ENCODE results near the gene TMSB4X. TPM values are rescaled to one million over a fixed set of nuclear protein-coding genes. Genes with fewer than 3 reads are reported as not detected.

Gene TMSB4X
- total RNA-seq, 1 donor from 2014 or later, result 4,388 TPM

- no peak for TF ChIP-seq EZH2 (IDR thresholded peaks at IDR 0.05; ENCODE audit: insufficient read depth, low read length)
- TF ChIP-seq, protein P1, sequence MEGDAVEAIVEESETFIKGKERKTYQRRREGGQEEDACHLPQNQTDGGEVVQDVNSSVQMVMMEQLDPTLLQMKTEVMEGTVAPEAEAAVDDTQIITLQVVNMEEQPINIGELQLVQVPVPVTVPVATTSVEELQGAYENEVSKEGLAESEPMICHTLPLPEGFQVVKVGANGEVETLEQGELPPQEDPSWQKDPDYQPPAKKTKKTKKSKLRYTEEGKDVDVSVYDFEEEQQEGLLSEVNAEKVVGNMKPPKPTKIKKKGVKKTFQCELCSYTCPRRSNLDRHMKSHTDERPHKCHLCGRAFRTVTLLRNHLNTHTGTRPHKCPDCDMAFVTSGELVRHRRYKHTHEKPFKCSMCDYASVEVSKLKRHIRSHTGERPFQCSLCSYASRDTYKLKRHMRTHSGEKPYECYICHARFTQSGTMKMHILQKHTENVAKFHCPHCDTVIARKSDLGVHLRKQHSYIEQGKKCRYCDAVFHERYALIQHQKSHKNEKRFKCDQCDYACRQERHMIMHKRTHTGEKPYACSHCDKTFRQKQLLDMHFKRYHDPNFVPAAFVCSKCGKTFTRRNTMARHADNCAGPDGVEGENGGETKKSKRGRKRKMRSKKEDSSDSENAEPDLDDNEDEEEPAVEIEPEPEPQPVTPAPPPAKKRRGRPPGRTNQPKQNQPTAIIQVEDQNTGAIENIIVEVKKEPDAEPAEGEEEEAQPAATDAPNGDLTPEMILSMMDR (IDR thresholded peaks at IDR 0.05; ENCODE audit: insufficient read depth, low read depth, low read length), result no peak
- Histone ChIP-seq H3K4me1 (ENCODE audit: insufficient read depth, low read length) (peaks cover 17% of the 10 kb centered on the region), H2AFZ (ENCODE audit: low read depth, low read length) (no peak overlapping the region), H3K79me2 (ENCODE audit: insufficient read depth, low read length) (no peaks in the 10 kb centered on the region), H4K20me1 (ENCODE audit: insufficient read depth, low read length) (no peaks in the 10 kb centered on the region), H3K36me3 (ENCODE audit: insufficient read depth, low read length) (no peaks in the 10 kb centered on the region), H3K9ac (ENCODE audit: low read length) (no peak overlapping the region), H3K4me3 (ENCODE audit: insufficient read depth, low read depth, low read length) (no peak overlapping the region), H3K4me2 (ENCODE audit: low read length) (no peak overlapping the region), H3K27me3 (ENCODE audit: insufficient read depth, low read length) (no peaks in the 10 kb centered on the region), H3K27ac (ENCODE audit: low read depth, low read length) (no peak overlapping the region), H3K9me3 (ENCODE audit: insufficient read depth, low read depth, low read length) (no peaks in the 10 kb centered on the region)
- H3K27me3 Mint-ChIP-seq (ENCODE audit: low read depth, unreplicated experiment), result no peaks in the 10 kb centered on the region
- FAIRE-seq (peak; percentile 66), DNase-seq (ENCODE audit: low read depth) (no peak)
- peaks cover 24% of the 10 kb centered on the region for H3K4me1 Mint-ChIP-seq (ENCODE audit: low read depth, unreplicated experiment)
- no peaks in the 10 kb centered on the region for H3K36me3 Mint-ChIP-seq (ENCODE audit: low read depth, unreplicated experiment)
- no peak overlapping the region for H3K4me3 Mint-ChIP-seq (ENCODE audit: unreplicated experiment)
- H3K9me3 Mint-ChIP-seq (ENCODE audit: unreplicated experiment), result no peaks in the 10 kb centered on the region
- H3K27ac Mint-ChIP-seq (ENCODE audit: unreplicated experiment), result no peak overlapping the region
These were observed 33.9 kb downstream of the TMSB4X start for GRCh38 chrX:13008851-13009250.

DNA sequence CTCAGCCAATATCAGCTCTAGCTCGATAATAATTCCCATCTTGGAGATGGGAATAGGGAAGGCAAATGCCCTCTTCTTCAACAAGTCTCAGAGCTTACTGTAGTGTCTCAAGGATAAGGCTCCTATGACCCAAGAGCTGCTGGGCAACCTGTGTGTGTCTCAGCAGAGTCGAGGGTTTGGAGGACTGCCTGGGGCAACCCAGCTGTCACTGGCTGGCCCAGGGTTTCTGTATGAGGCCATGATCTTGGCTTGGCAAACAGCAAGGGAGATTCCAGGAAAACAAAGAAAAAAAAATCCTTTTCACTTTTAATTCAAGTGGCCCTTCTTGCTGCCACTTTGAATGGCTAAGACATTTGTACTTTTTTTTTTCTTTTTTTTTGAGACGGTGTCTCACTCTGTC, 34.4 kb downstream of the TMSB4X start:
- no peaks in the 10 kb centered on the region for H3K27me3 Mint-ChIP-seq (ENCODE audit: low read depth, unreplicated experiment)
- no peaks in the 10 kb centered on the region for H3K27me3 ChIP-seq (ENCODE audit: insufficient read depth, low read length)
- H3K4me3 ChIP-seq (ENCODE audit: insufficient read depth, low read depth, low read length), result no peak overlapping the region
- H3K27ac ChIP-seq (ENCODE audit: low read depth, low read length), result no peak overlapping the region
- no peak overlapping the region for H3K27ac Mint-ChIP-seq (ENCODE audit: unreplicated experiment)
- H3K9me3 ChIP-seq (ENCODE audit: insufficient read depth, low read depth, low read length), result no peaks in the 10 kb centered on the region
- peaks cover 17% of the 10 kb centered on the region for H3K4me1 ChIP-seq (ENCODE audit: insufficient read depth, low read length)
- DNase-seq (ENCODE audit: low read depth), result no peak
- H3K9me3 Mint-ChIP-seq (ENCODE audit: unreplicated experiment), result no peaks in the 10 kb centered on the region
- H3K36me3 Mint-ChIP-seq (ENCODE audit: low read depth, unreplicated experiment), result no peaks in the 10 kb centered on the region
- H3K4me3 Mint-ChIP-seq (ENCODE audit: unreplicated experiment), result no peak overlapping the region
- H3K79me2 ChIP-seq (ENCODE audit: insufficient read depth, low read length), result no peaks in the 10 kb centered on the region
- H3K36me3 ChIP-seq (ENCODE audit: insufficient read depth, low read length), result no peaks in the 10 kb centered on the region
- peaks cover 24% of the 10 kb centered on the region for H3K4me1 Mint-ChIP-seq (ENCODE audit: low read depth, unreplicated experiment)
- TF ChIP-seq, protein P1 (IDR thresholded peaks at IDR 0.05; ENCODE audit: insufficient read depth, low read depth, low read length), result no peak
- no peak for TF ChIP-seq EZH2 (IDR thresholded peaks at IDR 0.05; ENCODE audit: insufficient read depth, low read length)
- H4K20me1 ChIP-seq (ENCODE audit: insufficient read depth, low read length), result no peaks in the 10 kb centered on the region
- H3K9ac ChIP-seq (ENCODE audit: low read length), result no peak overlapping the region
- no peak for FAIRE-seq
- H3K4me2 ChIP-seq (ENCODE audit: low read length), result no peak overlapping the region
- H2AFZ ChIP-seq (ENCODE audit: low read depth, low read length), result no peak overlapping the region

- Mint-ChIP-seq H3K4me3 (ENCODE audit: unreplicated experiment) (no peak overlapping the region), H3K36me3 (ENCODE audit: low read depth, unreplicated experiment) (no peaks in the 10 kb centered on the region)
These were observed 34.9 kb downstream of the TMSB4X start for GRCh38 chrX:13009844-13010243.

More at GRCh38 chrX:13009844-13010243, 34.9 kb downstream of the TMSB4X start:
- no peaks in the 10 kb centered on the region for H3K27me3 ChIP-seq (ENCODE audit: insufficient read depth, low read length)
- no peaks in the 10 kb centered on the region for H3K79me2 ChIP-seq (ENCODE audit: insufficient read depth, low read length)
- peak; percentile 73 for FAIRE-seq
- H3K36me3 ChIP-seq (ENCODE audit: insufficient read depth, low read length), result no peaks in the 10 kb centered on the region
- H2AFZ ChIP-seq (ENCODE audit: low read depth, low read length), result no peak overlapping the region
- no peaks in the 10 kb centered on the region for H3K27me3 Mint-ChIP-seq (ENCODE audit: low read depth, unreplicated experiment)
- H3K9me3 Mint-ChIP-seq (ENCODE audit: unreplicated experiment), result no peaks in the 10 kb centered on the region
- H3K4me2 ChIP-seq (ENCODE audit: low read length), result no peak overlapping the region
- H3K4me3 ChIP-seq (ENCODE audit: insufficient read depth, low read depth, low read length), result no peak overlapping the region
- no peak overlapping the region for H3K9ac ChIP-seq (ENCODE audit: low read length)
- TF ChIP-seq EZH2 (IDR thresholded peaks at IDR 0.05; ENCODE audit: insufficient read depth, low read length), result no peak
- TF ChIP-seq, protein P1 (IDR thresholded peaks at IDR 0.05; ENCODE audit: insufficient read depth, low read depth, low read length), result no peak
- no peak for DNase-seq (ENCODE audit: low read depth)
- peaks cover 17% of the 10 kb centered on the region for H3K4me1 ChIP-seq (ENCODE audit: insufficient read depth, low read length)
- no peaks in the 10 kb centered on the region for H4K20me1 ChIP-seq (ENCODE audit: insufficient read depth, low read length)
- H3K27ac ChIP-seq (ENCODE audit: low read depth, low read length), result no peak overlapping the region
- no peaks in the 10 kb centered on the region for H3K9me3 ChIP-seq (ENCODE audit: insufficient read depth, low read depth, low read length)
- no peak overlapping the region for H3K27ac Mint-ChIP-seq (ENCODE audit: unreplicated experiment)
- peaks cover 27% of the 10 kb centered on the region for H3K4me1 Mint-ChIP-seq (ENCODE audit: low read depth, unreplicated experiment)

Data from astrocyte (in vitro differentiated cells and primary cell).